Measurements from ENCODE around the gene SPEM1.

The SPEM1 gene

DNA sequence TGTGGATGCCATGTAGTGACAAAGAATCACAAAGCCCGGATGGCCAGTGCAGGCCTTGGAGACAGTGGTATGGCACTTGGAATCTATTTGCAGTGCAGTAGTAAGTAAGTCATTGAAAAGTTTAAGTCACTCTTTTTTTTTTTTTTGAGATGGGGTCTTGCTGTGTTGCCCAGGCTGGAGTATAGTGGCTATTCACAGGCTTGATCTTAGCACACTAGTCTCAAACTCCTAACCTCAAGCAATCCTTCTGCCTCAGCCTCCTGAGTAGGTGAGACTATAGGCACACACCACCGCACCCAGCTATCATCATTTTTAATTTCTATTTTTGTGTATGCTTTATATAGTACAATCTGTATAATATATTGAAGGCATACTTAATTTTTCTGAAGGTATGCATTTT is 21.5 kb upstream of the SPEM1 start:
- no peak for DNase-seq (ENCODE audit: low read depth in 1 of 2, low spot score in 1 of 2)

DNA sequence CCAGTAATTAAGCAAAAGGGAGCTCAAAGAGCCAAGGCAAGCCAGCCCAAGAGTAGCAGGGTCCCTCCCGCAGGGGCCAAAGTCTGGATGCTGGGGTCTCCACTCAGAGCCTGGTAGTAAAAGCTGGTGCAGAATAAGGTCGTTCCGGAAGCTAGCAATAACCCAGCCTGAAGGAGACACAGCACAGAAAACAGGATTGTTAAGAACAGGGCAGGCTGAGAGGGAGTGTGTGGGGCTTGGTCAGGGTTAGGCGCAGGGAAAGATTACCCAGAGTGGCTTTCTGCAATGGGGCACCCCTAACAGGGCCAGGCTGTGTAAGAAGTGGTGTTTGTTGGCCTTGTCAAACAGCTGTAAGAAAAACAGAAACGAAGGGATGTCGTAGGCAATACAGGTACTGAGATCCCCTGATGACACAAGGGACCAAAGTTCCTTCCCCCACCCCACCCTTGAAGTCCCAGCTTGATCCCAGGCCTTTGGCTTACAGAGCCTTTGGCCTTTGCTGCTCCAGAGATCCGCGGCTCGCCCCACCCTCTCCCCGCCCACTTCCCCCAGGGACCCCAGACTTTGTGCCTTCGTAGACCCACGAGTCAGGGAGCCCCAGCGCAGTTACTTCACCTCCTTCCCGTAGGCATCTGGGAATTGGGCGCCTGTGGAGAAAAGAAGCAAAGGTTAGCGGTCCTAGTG is 16.9 kb upstream of the SPEM1 start:
- no peak for DNase-seq (ENCODE audit: low read depth in 1 of 2, low spot score in 1 of 2)

DNA sequence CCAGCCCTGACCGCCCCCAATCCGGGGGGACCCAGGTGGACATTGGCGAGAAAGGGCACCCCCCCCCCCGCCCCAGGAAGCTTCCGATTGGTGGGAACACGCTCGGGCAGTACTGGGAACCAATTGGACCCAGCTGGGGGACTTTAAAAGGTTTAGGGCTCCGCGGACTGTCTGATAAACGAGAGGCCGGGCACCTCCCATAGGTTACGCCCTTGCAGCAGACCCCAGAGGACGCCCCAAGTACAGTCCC is 16.5 kb upstream of the SPEM1 start:
- no peak for DNase-seq (ENCODE audit: low read depth in 1 of 2, low spot score in 1 of 2)

DNA sequence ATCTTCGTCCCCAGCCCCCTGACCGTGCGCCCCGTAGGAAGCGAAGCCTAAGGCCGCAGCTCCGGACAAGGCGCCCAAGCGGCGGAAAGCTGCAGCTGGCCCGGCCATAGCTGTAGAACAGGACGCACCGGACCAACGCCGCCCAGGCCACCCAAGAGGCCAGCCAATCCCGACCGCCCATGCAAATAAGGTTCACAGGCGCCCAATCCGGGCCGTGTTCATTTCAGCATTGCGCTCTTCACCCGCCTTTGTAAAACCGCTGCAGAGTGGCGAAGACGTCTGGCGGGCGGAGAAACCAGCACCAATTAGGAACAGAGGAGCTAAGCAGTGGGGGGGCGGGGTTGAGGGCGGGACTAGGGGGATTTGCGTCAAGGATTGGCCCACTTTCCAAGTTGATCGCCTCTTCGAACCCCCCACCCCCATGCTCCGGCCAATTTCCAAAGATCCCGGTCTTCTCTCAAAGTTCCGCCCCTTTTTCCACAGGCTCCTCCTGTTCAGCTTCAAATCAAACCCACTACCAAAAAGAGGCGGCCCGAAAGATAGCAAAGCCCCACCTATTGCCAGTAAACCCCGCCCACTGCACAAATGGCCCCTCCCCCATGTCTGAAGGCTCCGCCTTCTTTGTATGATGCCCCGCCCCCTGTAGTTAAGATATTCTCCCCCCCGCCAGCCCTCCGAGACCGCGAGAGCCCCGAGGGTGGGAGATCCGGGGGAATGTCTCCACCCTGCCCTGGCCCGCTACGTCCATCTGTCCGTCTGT is 16.0 kb upstream of the SPEM1 start, which contains the start of gene TMEM256:
TMEM256 (minus strand) TSS at position 121 of the 760 bp plus-strand sequence; CDS start at position 108, 13 bp downstream.
- peak; percentile 93 to 96 for DNase-seq (ENCODE audit: low read depth in 1 of 2, low spot score in 1 of 2)

DNA sequence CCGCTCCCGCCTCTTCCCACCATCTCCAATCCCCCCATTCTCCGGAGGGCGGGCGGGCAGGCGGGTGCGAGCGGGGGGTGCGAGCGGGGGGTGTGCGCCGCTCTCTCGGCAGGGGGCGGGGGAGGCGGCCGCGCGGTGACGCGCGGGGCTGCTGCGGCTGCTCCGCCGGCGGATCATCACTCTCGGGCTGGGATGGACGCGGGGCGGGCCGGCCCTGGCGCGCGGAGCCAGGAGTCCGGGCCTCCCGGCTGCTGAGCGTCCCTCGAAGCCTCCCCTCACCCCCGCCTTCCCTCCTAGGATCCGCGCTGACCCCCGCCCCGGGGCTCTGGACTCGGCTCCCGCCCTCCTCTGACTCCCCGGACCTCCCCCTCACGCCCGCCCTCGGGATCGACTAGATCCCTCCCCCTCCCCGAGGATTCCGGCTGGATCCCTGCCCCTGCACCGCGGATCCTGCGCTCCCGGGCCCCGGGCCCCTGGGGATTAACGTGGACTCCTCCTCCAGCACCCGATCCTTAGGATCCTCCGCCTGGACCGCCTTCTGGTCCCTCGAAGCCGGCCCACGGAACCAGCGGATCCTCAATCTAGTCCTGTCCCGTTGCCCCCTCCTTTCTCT is 15.3 kb upstream of the SPEM1 start:
- peak in 1 of 2 donors; percentile 32 for DNase-seq (ENCODE audit: low read depth in 1 of 2, low spot score in 1 of 2)

DNA sequence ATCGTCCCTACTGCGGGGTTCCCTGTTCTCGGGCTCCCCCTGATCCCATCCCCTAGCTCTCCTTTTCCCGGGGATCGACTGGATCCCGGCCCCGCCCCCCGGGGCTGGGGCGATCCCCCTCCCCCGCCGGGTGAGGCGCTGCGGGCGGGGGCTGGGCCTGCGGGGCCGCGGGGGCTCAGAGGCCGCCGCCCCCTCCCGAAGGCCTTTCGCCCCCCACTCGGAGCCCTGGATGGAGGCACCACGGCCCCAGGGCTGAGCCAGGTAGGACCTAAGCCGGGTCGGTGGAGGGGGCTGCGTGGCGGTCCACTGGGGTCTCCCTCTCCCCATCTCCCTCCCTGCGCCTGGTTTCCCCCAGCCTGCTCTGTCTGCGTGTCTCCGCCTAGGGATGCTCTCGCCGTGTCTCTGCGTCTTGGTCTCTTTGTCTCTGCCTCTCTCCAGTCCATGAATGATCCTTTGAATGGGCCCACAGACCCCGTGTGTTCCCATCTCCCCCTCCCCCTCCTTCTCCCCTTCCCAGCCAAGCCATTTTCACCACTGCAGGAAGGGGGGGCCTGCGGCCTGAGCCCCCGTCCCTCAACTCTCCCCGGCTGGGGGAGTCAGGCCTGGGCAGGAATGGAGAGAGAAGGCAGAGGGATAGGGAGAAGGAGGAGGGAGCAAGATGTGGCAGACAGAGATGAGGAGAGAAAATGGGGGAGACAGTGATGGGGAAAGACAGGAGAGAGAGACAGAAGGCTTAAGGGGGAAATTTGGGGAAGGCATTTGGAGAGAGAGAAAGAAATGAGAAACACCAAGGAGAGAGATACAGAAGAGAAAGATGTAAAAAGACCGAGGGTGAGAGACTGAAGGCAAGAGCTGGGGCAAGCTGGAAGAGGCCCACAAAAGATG is 14.5 kb upstream of the SPEM1 start:
- DNase-seq (ENCODE audit: low read depth in 1 of 2, low spot score in 1 of 2): no peak

DNA sequence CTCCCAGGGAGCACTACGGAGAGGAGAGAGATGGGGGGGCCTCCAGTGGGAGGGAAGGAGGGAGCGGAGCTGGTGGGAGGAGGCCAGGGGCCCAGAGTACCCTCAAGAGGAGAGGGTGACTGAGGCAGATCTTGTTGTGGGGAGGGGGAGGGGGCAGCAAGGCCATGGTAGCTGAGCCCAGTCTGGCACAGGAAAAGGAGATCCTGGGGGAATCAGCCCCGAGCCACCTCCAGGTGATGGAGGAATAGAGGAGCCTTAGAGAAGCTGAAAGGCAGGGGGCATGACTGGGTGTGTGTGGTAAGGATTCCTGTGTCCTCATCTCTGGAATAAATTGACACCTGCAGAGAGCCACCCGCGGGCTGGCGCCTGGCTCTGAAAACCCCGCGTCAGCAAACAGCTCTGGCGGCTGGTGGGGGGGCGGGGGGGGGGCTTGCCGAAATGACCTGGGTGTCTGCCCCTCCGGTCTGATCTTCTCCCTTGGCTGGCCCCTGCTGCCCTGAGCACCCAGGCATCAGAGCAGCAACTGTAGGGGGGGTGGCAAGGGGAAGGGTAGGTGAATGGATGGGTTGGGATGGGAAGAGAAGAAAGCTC is 13.8 kb upstream of the SPEM1 start:
- DNase-seq (ENCODE audit: low read depth in 1 of 2, low spot score in 1 of 2): no peak

DNA sequence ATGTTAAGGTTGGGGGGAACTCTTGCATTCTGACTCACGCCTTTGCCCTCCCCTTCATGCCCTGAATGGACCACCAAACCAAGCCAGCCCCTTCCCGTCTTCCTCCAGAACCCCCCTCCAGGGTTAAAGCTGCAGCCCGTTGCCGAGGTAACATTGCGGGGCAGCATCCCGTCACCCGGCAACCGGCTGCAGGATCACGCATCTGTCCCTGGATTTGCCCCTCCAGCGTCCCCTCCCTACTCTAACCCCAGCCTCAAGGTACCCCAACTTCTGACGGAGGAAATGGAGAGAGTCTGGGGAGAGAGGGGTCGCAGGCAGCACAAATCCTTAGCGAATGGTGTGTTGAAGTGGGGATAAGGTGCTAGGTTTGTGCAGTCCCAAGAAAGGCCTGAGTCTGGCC is 13.0 kb upstream of the SPEM1 start:
- no peak for DNase-seq (ENCODE audit: low read depth in 1 of 2, low spot score in 1 of 2)

DNA sequence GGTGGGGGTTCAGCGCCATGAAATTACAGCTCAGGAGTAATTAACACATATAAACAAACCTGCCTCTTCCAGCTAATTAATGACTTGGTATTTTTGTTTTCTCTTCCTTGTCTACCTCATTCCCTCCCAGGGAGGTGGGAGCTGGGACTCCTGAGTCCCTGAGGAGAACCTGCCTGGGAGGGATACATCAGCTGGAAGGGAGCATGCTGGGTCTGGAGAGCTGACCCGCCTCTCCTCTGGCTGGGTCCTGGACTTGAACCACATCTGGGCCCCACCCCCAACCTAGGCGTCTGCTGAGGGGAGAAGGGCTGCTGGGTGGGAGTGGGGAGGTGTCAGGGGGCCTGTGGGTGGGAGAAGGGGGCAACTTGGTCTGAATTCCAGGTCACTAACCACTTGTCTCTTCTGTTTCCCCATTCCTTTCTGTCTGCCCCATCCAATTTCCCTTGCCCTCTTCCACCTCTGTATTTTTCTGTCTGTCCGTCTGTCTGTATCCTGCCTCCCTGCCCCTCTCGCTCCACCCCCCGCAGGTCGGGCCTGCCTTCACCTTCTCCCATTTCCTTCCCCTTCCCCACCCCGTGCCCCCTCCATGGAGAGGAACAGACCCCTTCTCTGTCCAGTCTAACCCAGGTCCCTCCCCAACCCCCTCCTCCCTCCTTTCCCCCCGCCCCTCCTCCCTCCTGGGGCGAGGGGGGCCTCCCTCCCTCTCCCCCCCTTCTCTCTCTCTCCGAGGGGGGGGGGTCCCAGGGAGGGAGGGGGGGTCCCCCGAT is 12.5 kb upstream of the SPEM1 start, which contains the start of gene NLGN2:
NLGN2 (plus strand) TSS at position 361 of the 767 bp plus-strand sequence. CDS start 411 bp downstream, outside the sequence.
- DNase-seq (ENCODE audit: low read depth in 1 of 2, low spot score in 1 of 2): no peak

DNA sequence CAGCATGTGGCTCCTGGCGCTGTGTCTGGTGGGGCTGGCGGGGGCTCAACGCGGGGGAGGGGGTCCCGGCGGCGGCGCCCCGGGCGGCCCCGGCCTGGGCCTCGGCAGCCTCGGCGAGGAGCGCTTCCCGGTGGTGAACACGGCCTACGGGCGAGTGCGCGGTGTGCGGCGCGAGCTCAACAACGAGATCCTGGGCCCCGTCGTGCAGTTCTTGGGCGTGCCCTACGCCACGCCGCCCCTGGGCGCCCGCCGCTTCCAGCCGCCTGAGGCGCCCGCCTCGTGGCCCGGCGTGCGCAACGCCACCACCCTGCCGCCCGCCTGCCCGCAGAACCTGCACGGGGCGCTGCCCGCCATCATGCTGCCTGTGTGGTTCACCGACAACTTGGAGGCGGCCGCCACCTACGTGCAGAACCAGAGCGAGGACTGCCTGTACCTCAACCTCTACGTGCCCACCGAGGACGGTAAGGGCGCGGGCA is 11.8 kb upstream of the SPEM1 start:
- no peak for DNase-seq (ENCODE audit: low read depth in 1 of 2, low spot score in 1 of 2)

DNA sequence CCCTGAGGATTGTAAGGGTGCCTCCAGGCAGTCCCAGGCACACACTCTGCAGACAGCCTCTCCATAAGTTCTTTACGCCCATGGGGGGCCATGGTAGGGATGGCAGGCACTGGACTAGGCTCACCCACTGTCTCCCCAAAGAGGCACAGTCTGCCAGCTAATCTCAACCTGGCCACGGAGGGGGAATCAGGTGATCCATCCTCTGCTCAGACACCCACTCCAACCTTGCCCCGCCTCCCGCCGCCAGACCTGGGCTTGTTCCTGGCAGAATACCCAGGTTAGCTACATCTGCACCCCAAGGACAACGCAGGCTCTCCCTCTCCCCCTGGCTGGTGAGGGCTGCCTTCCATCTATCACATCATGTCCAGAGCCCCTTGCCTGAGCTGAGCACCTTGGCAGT is 11.3 kb upstream of the SPEM1 start:
- no peak for DNase-seq (ENCODE audit: low read depth in 1 of 2, low spot score in 1 of 2)

DNA sequence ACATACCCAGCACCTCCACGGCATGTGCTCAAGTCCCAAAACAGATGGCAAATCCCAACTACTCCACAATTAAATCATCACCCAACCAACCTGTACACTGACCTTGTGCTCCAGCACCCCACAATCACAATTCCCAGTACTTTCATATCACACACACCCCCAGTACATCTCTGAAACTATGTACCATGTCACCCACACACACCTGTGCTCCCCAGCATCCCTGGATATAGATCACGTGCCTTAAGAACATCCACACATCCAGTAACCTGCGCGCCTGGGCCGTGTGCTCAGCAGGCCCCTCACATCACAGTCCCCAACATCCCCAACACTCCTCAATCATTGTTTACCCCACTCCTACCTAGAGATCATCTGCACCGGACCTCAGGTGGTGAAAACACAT is 10.4 kb upstream of the SPEM1 start:
- DNase-seq (ENCODE audit: low read depth in 1 of 2, low spot score in 1 of 2): no peak

DNA sequence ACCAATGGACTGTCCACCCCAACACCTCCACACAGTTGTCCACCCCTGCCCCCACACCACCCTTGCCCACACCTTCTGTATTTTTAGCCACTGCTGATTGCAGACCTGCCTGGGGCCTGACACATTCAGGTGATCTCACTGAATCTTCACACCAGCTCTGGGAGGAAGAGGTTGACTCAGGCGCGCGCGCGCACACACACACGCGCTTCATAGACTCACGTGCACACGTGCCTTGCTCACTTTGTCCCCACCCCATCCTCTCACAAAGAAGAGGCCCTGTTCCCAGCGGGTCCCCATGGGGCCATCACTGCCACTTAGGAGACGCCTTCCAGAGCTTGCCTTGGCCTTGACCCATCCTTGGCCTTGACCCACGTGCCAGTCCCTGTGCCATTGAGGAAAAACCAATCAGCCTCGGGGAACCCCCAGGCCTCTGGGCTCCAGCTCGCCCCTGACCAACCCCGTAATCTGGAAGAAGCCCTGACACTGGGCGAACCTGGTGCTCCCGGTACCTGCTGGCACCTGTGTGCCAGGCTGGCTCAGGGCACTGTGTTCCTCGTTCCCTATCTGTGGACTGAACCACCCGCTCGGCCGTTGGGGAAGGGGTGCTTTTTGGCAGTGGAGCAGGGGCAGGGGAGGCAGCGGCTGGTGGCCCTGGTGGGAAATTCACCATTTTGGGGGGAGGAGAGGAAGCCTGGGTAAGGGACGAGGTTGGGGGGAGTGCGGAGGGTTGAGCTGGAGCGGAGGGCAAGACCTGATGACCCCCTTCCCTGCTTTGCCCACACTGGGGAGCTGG is 9.3 kb upstream of the SPEM1 start:
- no peak for DNase-seq (ENCODE audit: low read depth in 1 of 2, low spot score in 1 of 2)

DNA sequence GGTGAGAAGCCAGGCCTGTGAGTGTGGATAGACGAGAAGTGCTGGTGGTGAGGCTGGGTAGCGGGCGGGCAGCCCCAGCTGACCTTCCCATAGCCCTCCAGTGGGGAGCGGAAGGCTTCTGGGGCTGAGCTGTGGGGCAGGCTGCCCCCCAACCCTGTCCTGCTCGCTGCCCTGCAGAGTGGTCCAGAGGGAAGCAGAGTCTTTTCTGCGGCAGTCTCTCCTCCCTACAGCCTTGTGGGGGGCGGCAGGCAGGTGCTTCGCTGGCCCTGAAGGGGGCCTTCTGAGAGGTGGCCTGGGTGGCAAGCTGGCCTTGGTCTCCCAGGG is 8.7 kb upstream of the SPEM1 start:
- DNase-seq (ENCODE audit: low read depth in 1 of 2, low spot score in 1 of 2): no peak

DNA sequence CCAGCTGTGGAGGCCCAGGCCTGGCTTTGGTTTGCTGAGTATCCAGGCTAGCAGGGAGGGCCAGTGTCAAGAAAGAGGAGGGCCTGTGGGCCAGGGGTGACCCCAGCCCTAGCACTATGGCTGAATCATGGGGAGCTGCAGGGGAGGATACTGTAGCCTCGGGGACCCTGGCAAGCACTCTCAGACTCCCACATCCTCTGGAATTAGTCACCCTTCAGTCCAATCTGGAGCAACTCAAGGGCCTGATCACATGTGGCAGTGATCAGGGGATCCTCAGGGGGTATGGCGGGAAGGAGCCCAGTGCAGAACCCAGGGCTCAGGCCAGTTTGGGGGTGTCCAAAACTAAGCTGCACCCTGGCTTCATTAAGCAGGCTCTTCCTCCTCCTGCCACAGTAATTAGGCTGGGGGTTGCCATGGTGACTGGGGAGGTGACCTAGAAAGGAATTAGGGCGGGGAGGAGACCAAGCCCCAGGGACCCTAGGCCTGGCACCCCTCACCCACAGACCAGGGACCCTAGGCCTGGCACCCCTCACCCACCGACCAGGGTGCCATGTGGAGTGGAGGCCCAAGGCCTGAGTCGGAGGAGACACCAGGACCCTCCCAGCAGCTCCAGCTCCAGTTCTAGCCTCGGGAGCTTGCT is 6.7 kb upstream of the SPEM1 start:
- DNase-seq (ENCODE audit: low read depth in 1 of 2, low spot score in 1 of 2): no peak

DNA sequence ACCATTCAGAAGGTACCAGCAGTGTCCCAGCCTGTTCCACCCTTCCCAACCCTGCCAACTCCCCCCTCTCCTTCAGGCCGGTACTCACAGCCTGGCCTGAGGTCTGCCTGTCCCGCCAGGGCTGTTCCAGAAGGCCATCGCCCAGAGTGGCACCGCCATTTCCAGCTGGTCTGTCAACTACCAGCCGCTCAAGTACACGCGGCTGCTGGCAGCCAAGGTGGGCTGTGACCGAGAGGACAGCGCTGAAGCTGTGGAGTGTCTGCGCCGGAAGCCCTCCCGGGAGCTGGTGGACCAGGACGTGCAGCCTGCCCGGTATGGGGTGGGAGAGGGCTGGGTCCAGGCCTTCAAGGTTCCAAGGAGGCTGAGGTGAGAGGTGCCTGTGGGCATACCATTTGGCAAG is 5.3 kb upstream of the SPEM1 start:
- no peak for DNase-seq (ENCODE audit: low read depth in 1 of 2, low spot score in 1 of 2)

DNA sequence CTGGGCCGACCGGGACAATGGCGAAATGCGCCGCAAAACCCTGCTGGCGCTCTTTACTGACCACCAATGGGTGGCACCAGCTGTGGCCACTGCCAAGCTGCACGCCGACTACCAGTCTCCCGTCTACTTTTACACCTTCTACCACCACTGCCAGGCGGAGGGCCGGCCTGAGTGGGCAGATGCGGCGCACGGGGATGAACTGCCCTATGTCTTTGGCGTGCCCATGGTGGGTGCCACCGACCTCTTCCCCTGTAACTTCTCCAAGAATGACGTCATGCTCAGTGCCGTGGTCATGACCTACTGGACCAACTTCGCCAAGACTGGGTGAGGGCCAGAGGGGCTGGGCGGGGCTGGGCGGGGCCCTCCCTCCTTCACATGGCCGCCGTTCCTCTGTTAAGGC is 4.3 kb upstream of the SPEM1 start:
- DNase-seq (ENCODE audit: low read depth in 1 of 2, low spot score in 1 of 2): no peak

DNA sequence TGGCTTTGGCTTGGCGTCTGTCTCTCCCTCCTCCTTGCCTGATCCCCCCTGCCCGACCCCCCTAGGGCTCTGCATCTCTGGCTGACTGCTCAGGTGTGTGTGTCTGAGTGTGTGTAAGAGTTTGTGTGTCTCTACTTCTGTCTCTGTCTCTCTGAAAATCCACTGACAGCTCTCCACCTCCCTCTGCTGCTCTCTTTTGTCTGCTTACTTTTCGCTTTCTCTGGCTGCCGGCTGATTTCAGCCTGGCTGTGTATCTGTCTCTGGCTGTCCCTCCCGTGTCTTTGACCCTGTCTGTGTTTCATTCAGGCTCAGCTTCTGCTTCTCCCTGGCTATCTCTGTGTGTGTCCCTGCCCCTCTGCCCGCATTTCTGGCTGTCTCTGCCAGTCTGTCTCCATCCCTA is 3.8 kb upstream of the SPEM1 start:
- DNase-seq (ENCODE audit: low read depth in 1 of 2, low spot score in 1 of 2): no peak

DNA sequence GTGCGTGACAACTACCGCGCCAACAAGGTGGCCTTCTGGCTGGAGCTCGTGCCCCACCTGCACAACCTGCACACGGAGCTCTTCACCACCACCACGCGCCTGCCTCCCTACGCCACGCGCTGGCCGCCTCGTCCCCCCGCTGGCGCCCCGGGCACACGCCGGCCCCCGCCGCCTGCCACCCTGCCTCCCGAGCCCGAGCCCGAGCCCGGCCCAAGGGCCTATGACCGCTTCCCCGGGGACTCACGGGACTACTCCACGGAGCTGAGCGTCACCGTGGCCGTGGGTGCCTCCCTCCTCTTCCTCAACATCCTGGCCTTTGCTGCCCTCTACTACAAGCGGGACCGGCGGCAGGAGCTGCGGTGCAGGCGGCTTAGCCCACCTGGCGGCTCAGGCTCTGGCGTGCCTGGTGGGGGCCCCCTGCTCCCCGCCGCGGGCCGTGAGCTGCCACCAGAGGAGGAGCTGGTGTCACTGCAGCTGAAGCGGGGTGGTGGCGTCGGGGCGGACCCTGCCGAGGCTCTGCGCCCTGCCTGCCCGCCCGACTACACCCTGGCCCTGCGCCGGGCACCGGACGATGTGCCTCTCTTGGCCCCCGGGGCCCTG is 3.0 kb upstream of the SPEM1 start:
- DNase-seq (ENCODE audit: low read depth in 1 of 2, low spot score in 1 of 2): no peak
